ENCODE data around the gene STAB1. TPM values are rescaled to one million over a fixed set of nuclear protein-coding genes. Genes with fewer than 3 reads are reported as not detected.

The STAB1 gene
- total and polyA plus RNA-seq, 10 donors, result 287 to 1,994 (median 586) TPM

DNA sequence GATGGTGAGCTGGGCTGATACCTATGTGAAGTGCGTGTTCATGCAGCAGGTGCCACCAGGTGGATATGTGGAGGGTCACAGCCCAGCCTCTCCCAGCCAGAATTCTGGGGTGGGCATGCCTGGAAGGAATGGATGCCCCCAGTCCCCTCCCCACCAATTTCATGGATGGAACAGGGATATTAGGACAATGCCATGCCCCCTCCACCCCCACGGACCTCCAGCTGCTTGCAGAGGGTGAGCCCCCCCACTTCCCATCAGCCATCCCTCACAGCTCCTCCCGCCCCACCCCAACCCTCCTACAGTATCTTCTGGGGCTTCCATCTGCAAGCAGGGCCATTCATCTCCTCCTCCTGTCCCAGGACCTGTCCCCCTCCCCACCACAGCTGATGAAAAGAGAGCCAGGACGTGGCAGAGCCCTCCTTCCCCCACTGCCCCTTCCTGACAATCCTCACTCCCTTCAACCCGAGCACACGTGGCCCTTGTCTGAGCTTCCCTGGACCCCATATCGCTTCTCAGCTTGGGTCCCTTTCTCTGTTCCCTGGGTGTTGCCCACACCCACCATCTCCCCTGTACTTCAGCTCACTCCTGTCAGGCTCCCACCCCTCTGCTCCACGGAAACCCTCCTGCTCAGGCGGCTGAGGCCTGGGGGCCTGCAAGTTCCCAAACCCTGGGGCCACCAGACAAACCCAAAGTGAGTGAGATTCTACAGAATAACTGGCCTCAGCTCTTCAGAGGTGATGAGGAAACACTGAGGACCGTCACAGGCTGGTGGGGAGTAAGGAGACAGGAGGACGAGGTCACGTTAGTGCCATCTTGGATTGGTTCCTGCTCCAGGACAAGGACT, 47.4 kb upstream of the STAB1 start:
- 74 to 83% (median 78%) methylated on average over 12 of the region's 12 CpGs for WGBS, 5 donors
- intact Hi-C loops (cut with DNase I; ENCODE audit: low total_unique reads), result no loop called here
- Histone ChIP-seq H3K4me1 (peaks cover 0 to 24% (median 17%) of the 10 kb centered on the region in 6 donors), H3K4me3 (no peak overlapping the region), H3K36me3 (no peaks in the 10 kb centered on the region), H3K27me3 (replicated peaks in 1 of 7) (no peaks in the 10 kb centered on the region), H3K27ac (no peak overlapping the region), H3K9me3 (no peaks in the 10 kb centered on the region)
- DNase-seq, result peak; percentile 64
- TF ChIP-seq POLR2AphosphoS5 (IDR thresholded peaks at IDR 0.05) (no peak), POLR2A (IDR thresholded peaks at IDR 0.05) (no peak)
- TF ChIP-seq, protein P1, sequence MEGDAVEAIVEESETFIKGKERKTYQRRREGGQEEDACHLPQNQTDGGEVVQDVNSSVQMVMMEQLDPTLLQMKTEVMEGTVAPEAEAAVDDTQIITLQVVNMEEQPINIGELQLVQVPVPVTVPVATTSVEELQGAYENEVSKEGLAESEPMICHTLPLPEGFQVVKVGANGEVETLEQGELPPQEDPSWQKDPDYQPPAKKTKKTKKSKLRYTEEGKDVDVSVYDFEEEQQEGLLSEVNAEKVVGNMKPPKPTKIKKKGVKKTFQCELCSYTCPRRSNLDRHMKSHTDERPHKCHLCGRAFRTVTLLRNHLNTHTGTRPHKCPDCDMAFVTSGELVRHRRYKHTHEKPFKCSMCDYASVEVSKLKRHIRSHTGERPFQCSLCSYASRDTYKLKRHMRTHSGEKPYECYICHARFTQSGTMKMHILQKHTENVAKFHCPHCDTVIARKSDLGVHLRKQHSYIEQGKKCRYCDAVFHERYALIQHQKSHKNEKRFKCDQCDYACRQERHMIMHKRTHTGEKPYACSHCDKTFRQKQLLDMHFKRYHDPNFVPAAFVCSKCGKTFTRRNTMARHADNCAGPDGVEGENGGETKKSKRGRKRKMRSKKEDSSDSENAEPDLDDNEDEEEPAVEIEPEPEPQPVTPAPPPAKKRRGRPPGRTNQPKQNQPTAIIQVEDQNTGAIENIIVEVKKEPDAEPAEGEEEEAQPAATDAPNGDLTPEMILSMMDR (IDR thresholded peaks at IDR 0.05 in 8 of 11, conservative IDR thresholded peaks at IDR 0.05 in 3 of 11), result no peak

DNA sequence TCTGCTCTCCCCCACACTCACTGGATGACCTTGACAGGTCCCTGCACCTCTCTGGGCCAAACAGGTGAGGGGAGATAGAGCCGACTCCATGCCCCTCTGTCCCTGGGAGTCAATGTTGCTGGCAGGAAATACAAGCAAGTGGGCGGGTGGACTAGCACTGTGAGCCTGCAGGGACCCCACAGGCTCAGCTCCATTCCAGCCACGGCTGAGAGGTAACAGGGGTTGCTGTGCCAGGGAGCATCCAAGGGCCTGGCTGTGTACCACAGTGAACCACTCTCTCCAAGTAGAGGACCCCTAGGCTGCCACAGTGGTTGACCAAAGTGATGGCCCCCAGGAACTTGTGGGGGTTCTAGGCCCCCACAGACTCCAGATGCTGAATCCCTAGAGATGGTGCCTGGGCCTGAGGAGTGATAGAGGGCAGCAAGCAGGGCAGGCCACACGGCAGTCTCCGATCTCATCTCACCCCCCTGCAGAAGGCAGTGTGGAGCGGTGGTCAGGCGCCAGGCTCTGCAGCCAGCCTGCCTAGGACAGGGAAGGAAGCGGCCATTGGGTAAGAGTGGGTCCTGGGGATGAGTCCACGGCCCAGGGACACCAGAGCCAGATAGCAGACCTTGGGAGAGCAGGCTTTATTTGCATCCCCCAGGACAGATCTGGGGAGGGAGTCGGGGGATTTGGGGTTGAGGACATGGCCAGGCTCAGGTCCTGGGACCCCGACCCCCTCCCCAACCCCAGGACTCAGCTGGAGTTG, 44.5 kb upstream of the STAB1 start:
- Histone ChIP-seq H3K36me3 (no peaks in the 10 kb centered on the region), H3K27me3 (replicated peaks in 1 of 7) (no peaks in the 10 kb centered on the region), H3K9me3 (no peaks in the 10 kb centered on the region), H3K4me3 (no peak overlapping the region), H3K27ac (no peak overlapping the region), H3K4me1 (peaks cover 7 to 31% (median 20%) of the 10 kb centered on the region in 6 donors)
- TF ChIP-seq POLR2A (IDR thresholded peaks at IDR 0.05), result no peak
- TF ChIP-seq, protein P1 (IDR thresholded peaks at IDR 0.05 in 8 of 11, conservative IDR thresholded peaks at IDR 0.05 in 3 of 11), result no peak
- TF ChIP-seq POLR2AphosphoS5 (IDR thresholded peaks at IDR 0.05), result no peak
- DNase-seq, result no peak
- intact Hi-C loops (cut with DNase I; ENCODE audit: low total_unique reads), result no loop called here
- WGBS, 5 donors, result 79 to 89% (median 81%) methylated on average over 9 to 11 of the region's 11 CpGs

DNA sequence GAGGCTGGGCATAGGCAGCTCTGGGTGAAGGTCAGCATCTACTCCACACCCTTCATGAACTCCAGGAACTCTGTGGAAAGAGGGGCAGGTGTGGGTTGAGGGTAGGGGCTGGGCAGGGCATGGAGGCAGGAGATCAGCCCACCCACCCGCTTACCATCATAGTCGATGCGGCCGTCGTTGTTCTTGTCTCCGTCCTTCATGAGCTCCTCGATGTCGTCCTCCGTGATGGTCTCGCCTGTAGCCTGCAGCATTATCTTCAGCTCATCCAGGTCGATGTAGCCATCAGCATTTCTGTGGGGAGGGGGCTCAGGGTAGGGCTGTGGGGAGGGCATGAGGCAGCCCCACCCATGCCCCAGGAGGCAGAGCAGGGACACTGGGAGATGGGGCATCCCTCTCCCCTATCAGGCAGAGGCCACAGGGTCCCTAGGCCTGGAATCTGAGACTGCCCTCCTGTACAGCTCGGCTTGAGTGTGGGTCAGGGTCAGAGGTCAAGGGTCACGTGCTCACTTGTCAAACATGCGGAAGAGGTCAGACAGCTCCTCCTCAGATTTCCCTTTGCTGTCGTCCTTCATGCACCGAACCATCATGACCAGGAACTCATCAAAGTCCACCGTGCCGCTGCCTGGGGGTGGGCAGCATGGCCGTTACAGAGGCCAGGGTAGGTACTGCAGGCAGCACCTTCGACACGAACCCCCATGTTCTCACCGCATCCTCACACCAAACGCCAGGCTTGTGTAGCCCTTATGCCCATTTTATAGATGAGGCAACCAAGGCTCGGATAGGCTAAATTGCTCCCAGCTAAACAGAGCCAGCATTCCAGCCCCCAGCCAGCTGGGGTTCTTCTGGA, 43.7 kb upstream of the STAB1 start:
- WGBS, 5 donors, result 82 to 94% (median 89%) methylated on average over 24 of the region's 24 CpGs
- intact Hi-C loops (cut with DNase I; ENCODE audit: low total_unique reads), result no loop called here
- DNase-seq, result no peak

More for the DNA sequence above, 43.7 kb upstream of the STAB1 start:
- no peaks in the 10 kb centered on the region for H3K9me3 ChIP-seq
- no peak overlapping the region for H3K27ac ChIP-seq
- no peaks in the 10 kb centered on the region for H3K36me3 ChIP-seq
- peaks cover 13 to 37% (median 26%) of the 10 kb centered on the region in 6 donors for H3K4me1 ChIP-seq
- no peak overlapping the region for H3K4me3 ChIP-seq
- H3K27me3 ChIP-seq (replicated peaks in 1 of 7), result no peaks in the 10 kb centered on the region
- TF ChIP-seq, protein P1 (IDR thresholded peaks at IDR 0.05 in 8 of 11, conservative IDR thresholded peaks at IDR 0.05 in 3 of 11), result no peak
- TF ChIP-seq POLR2AphosphoS5 (IDR thresholded peaks at IDR 0.05) (no peak), POLR2A (IDR thresholded peaks at IDR 0.05) (no peak)
